ENCODE results near the gene TEKT2. TPM values are rescaled to one million over a fixed set of nuclear protein-coding genes. Genes with fewer than 3 reads are reported as not detected.

TEKT2 gene
- total and polyA plus RNA-seq, 2 of the 4 experiments (the other 2 are of a cell fraction): 0.18 TPM; not detected in 1

GRCh38 chr1:36114371-36114770, 30.5 kb downstream of the TEKT2 start:
- peaks cover 7% of the 10 kb centered on the region; the same call in 1 of the 2 replicates for H3K9me1 ChIP-seq (ENCODE audit: insufficient read depth, low read length)
- BruUV-seq (replicated peaks): no TSS peak
- no peak overlapping the region for H3K14ac ChIP-seq (replicated peaks; ENCODE audit: low read depth, low read length)
- H4K91ac ChIP-seq (ENCODE audit: insufficient read depth, low read depth, low read length): no peak overlapping the region
- TF ChIP-seq RCOR1 (IDR thresholded peaks at IDR 0.05; ENCODE audit: insufficient replicate concordance, low read length) (no peak), MAZ (IDR thresholded peaks at IDR 0.05; ENCODE audit: borderline replicate concordance, low read depth, low read length) (no peak), FOS (IDR thresholded peaks at IDR 0.05; ENCODE audit: low read depth, low read length) (no peak), CTCF (conservative IDR thresholded peaks at IDR 0.05; ENCODE audit: low read depth, low read length) (no peak), MAFK (IDR thresholded peaks at IDR 0.05; ENCODE audit: low read depth, low read length) (no peak), NFE2L2 (IDR thresholded peaks at IDR 0.05; ENCODE audit: low read depth, low read length) (no peak), USF2 (IDR thresholded peaks at IDR 0.05; ENCODE audit: low read depth, low read length) (no peak), CEBPB (IDR thresholded peaks at IDR 0.05; ENCODE audit: low read depth, low read length) (no peak), SMC3 (IDR thresholded peaks at IDR 0.05; ENCODE audit: low read depth, low read length) (no peak), RAD21 (IDR thresholded peaks at IDR 0.05; ENCODE audit: low read length) (no peak), RFX5 (IDR thresholded peaks at IDR 0.05; ENCODE audit: low read depth, low read length) (no peak), MXI1 (IDR thresholded peaks at IDR 0.05; ENCODE audit: borderline replicate concordance, low read depth, low read length) (no peak), ELK1 (IDR thresholded peaks at IDR 0.05; ENCODE audit: borderline replicate concordance, low read depth, low read length) (no peak)
- no peak overlapping the region for H2BK15ac ChIP-seq (ENCODE audit: low read depth, low read length)
- H3K4ac ChIP-seq (ENCODE audit: low read depth, low read length): peak overlapping the region; percentile 26; the same call in 1 of the 2 replicates
- H4K5ac ChIP-seq (ENCODE audit: low read depth, low read length): no peak overlapping the region
- no peaks in the 10 kb centered on the region for H3K9me3 ChIP-seq (ENCODE audit: control insufficient read depth, insufficient read depth, low read length)
- H3K27me3 ChIP-seq (ENCODE audit: control insufficient read depth, insufficient read depth, low read length): no peaks in the 10 kb centered on the region
- H4K20me1 ChIP-seq (ENCODE audit: insufficient read depth, low read length): no peaks in the 10 kb centered on the region; the same call in 1 of the 2 replicates
- no peak overlapping the region for H3K4me2 ChIP-seq (ENCODE audit: low read depth, low read length)
- peak overlapping the region; percentile 7 for H2AK9ac ChIP-seq (replicated peaks; ENCODE audit: low read depth, low read length, poor library complexity)
- ATAC-seq (ENCODE audit: low read depth): no peak
- ChIA-PET CTCF (interaction anchor here (0.7 kb wide), 1 partner anchor 14 kb away, joined by 7 read pairs; no protein-coding TSS in a partner anchor), POLR2A (ENCODE audit: unreplicated experiment) (no interaction called here)
- H2BK20ac ChIP-seq (ENCODE audit: low read depth, low read length): 0 out of 2 replicates have a peak overlapping the region, but pooled peaks have one; percentile 17
- H3K18ac ChIP-seq (ENCODE audit: low read depth, low read length): no peak overlapping the region
- no peak overlapping the region for H3K23ac ChIP-seq (ENCODE audit: low read depth, low read length)
- dilution Hi-C loops (cut with HindIII; ENCODE audit: low sequenced_read_pairs, unreplicated experiment): no loop called here
- H2BK5ac ChIP-seq (ENCODE audit: low read depth, low read length, poor library complexity, severe bottlenecking): no peak overlapping the region
- no peak overlapping the region for H3K4me3 ChIP-seq (ENCODE audit: insufficient read depth, low read depth, low read length)
- intact Hi-C loops (cut with micrococcal nuclease): no loop called here
- H3K79me1 ChIP-seq (ENCODE audit: low read depth in 1 of 2, low read length in 2 of 2): no peaks in the 10 kb centered on the region
- no peak for DNase-seq
- H3K9ac ChIP-seq (ENCODE audit: low read depth, low read length): no peak overlapping the region
- H3K56ac ChIP-seq (ENCODE audit: extremely low read depth, insufficient read depth, low read length): no peak overlapping the region
- no peak overlapping the region for H4K8ac ChIP-seq (ENCODE audit: low read depth in 2 of 2, low read length in 2 of 2)
- in situ Hi-C loops (cut with MboI; ENCODE audit: low sequenced_read_pairs): loop anchor here (25.0 kb wide), 1 partner anchor 298 kb away; no protein-coding TSS in a partner anchor
- no peak overlapping the region for H2BK120ac ChIP-seq (ENCODE audit: low read depth, low read length)
- H3K27ac ChIP-seq (ENCODE audit: insufficient read depth, low read length): no peak overlapping the region
- 85% methylated on average over 2 of the region's 5 CpGs; no CpG with 5 or more reads in 1 of the 2 experiments for WGBS, 2 experiments (ENCODE audit: extremely low coverage in 2 of 2, insufficient read length in 1 of 2)
- peak overlapping the region; percentile 12; the same call in 1 of the 2 replicates for H2AK5ac ChIP-seq (ENCODE audit: low read depth, low read length)
- H3K36me3 ChIP-seq (ENCODE audit: control insufficient read depth, insufficient read depth, low read length): no peaks in the 10 kb centered on the region
- H2AFZ ChIP-seq (replicated peaks; ENCODE audit: low read length, poor library complexity): peak overlapping the region; percentile 86
- H3K4me1 ChIP-seq (ENCODE audit: control insufficient read depth, insufficient read depth, low read length): peaks cover 8% of the 10 kb centered on the region

Measured in IMR-90 (cell line).